ENCODE measurements around the gene COPS6.
A peak's percentile ranks its signal among the peaks of the same experiment; 100 is the strongest.

COPS6 gene

DNA sequence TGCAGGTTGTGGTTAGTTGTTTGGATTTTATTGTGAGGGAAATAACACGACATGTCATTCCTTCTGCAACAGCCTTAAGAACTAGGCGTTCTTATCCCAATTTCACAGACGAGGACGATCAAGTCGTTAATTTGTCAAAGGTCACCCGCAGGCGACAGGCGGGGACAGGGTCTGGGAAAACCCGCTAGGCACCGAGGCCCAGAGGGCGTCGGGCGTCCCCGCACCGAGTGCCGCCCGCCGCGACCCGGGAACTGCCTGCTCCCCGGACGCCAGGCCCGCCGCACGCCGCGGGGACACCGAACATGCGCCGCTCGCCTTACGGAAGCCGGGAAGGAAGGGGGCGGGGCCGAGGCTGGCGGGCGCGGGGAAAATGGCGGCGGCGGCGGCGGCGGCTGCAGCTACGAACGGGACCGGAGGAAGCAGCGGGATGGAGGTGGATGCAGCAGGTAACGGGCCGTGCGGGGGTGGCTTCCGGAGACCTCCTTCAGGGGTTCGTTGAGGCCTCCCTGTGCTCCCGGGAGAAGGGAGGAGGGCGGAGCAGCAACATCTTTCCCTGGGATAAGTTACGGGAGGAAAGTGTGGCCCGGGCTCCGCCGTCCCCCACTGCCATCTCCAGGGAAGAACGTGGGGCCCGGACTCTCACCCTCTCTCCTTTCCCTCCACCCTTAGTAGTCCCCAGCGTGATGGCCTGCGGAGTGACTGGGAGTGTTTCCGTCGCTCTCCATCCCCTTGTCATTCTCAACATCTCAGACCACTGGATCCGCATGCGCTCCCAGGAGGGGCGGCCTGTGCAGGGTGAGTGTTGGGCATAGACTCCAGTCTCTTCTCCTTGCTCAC is at the start of gene COPS6:
COPS6 (plus strand) TSS at position 349 of the 837 bp plus-strand sequence; CDS start at position 371, 22 bp downstream.
- peak; percentile 78 for DNase-seq

DNA sequence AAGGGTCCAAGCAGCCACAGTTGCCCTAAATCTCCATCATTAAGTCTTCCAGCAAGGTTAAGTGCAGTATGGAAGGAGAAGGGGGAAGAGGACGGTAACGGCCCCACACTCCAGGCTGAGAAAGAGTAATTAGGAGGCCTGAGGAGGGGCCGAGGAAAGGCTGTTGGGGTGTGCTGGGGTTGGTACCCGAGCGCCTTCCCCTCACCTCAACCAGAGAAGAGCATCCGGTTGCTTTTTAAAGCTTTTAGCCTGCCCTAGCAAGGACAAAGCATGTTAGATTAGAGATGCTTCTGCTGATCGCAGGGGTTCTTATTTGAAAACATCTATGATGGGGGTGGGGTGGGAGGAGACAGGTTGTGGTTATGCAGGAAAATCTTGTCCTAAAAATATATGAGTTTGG is 48.2 kb upstream of the COPS6 start:
- no peak for DNase-seq

DNA sequence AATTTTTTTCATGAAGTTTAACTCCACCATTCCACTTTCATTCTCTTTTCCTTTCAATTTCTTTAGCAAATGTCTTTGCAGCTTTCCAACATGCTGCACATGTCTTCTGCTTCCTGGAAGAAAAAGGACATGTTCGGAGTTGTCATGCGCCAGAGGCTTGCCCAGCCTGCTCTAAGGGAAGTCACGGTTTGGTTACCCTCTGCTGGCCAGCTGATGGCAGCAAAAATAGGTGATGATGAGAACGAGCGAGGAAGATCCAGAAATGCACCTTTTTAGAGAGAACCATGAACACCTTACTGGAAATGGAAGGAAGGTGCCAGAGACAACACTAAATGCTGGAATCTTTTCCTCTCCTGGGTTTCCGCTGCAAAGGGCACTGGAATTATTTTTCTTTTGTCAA is 44.1 kb upstream of the COPS6 start:
- no peak for DNase-seq

DNA sequence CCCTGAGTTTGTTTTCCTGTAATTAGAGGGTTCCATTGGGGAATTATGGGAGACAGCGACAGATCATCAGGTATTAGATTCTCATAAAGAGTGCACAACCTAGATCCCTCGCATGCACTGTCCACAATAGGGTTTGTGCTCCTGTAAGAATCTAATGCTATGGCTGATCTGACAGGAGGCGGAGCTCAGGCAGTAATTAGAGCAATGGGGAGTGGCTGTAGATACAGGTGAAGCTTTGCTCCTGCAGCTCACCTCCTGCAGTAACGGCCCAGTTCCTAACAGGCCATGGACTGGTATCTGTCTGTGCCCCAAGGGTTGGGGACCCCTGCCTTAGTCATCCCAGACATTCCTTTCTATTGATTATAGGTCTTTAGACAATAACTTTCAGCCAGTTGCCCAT is 40.1 kb upstream of the COPS6 start:
- DNase-seq, result no peak

DNA sequence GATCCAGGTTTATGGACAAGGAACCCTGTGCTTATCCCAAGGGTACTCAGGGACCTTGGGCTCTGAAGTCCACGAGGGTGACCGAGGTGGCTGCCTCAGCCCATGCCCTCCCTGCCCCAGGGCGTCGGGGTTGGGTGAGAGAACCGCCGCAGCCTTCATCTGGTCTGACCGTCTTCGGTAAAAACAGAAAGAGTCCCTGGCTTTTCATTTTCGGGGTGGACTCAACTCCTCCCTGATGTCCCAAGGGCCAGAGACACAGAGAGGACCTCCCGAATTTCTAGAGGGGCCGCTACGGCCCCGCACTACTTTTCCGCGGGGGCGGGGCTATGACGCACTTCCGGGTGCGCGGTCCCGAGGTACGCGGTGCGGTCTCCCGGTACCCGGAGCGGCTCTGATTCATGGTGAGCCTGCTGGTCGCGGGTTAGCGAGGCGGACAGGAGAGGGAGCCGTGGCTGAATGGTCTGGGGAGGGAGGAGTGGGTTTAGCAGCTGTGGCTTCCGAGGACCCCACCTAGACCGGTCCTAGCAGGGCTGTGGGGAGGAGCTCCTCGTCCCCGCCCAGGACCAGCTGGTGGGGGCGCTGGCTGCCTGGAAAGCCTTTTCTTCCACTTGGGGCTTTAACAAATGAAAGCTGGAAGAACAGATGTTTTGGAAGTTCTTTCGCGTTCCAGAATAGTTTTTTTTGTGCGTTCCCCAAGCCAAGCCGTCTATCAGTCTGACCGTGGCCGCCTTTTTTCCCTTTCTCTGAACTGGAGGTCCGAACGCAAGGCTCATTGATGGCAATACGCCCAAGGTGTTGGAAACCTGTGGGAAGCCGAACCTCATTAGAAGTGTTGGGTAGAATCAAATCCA is 39.1 kb upstream of the COPS6 start, which contains the start of gene ZSCAN21:
ZSCAN21 (plus strand) TSS at position 334 of the 851 bp plus-strand sequence. CDS start 7,233 bp downstream, outside the sequence.
- DNase-seq, result peak; percentile 84

DNA sequence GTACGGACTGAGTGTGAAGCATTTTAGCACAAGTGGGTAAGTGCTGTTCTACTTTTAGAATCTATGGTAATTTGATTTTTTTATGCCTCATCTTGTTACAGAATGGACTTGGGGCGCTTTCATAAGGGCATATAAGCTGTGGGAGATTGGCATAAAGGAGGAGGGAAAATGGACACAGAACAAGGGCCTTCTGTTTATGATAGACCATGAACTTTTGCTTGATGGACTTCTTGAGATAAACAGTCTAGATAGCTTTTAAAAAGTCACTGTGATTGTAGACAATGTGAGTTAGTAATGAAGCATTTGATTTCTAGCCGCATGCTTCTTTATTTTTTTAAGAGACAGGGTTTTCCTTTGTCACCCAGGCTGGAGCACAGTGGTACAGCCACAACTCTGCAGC is 37.2 kb upstream of the COPS6 start:
- no peak for DNase-seq

DNA sequence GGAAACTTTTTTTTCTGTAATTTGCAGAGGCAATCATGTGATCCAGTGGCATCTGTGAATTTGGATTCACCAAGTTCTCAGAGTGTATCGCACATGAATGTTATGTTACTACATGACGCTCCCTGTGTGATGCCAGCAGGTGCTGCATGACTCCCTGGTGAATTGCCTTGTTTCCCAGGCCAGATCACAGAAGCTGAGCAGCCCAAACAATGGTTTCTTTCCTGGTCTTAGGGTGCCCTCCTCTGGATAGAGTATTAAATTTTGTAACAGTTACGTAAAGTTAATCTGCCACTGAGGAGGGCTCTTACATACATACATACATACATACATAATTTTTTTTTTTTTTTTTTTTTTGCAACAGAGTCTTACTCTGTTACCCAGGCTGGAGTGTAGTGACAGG is 35.6 kb upstream of the COPS6 start:
- DNase-seq, result peak; percentile 82

DNA sequence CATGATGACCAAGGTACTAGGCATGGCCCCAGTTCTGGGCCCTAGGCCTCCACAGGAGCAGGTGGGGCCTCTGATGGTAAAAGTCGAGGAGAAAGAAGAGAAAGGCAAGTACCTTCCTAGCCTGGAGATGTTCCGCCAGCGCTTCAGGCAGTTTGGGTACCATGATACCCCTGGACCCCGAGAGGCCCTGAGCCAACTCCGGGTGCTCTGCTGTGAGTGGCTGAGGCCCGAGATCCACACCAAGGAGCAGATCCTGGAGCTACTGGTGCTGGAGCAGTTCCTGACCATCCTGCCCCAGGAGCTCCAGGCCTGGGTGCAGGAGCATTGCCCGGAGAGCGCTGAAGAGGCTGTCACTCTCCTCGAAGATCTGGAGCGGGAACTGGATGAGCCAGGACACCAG is 31.8 kb upstream of the COPS6 start:
- DNase-seq, result no peak

DNA sequence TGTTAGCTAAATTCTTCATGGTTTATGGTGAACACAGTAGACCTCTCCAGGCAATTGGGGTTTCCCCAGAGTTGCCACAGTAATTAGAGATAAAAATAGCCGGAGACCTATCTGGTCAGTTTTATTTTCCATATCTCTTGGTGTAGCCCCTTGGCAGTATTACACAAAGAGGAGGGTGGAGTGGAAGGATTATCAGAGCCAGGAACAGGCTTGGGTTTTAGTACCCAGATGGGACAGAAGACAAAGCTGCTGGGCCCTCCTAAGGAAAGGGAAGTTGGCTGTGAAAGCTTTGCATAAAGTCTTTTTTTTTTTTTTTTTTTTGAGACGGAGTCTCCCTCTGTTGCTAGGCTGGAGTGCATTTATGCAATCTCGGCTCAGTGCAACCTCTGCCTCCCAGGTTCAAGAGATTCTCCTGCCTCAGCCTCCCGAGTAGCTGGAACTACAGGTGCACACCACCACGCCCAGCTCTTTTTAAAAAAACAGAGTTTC is 29.5 kb upstream of the COPS6 start:
- no peak for DNase-seq

DNA sequence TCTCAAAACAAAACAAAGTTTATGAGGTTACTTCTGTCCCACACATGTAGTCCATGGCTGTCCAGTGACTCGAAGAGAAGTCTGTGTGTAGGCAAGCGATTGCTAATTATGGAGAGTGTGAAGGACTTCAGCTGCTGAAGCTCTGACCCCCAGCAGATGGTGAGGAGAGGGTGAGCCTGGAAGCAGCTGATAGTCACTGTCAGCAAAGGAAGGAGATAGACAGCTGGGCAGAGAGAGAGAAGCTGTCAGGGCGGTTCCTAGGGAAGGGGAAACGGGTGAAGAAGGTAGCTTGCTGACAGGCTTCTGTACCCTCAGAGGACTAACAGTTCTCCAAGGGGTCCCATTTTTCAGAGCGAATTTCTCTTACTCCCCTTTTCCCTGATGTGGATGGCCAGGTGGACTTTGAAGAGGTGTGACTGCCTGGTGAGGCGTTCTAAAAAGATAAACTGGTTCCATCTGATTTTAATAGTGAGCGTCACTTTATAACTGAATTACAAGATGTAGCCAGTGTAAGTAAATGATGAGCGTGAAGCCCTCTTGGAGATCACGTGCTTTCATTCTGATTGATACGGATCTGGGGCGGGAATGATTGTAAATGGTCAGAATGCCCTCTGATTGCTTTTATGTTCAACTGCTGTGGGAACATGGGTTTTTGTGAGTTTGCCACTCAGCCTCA is 27.1 kb upstream of the COPS6 start:
- no peak for DNase-seq

DNA sequence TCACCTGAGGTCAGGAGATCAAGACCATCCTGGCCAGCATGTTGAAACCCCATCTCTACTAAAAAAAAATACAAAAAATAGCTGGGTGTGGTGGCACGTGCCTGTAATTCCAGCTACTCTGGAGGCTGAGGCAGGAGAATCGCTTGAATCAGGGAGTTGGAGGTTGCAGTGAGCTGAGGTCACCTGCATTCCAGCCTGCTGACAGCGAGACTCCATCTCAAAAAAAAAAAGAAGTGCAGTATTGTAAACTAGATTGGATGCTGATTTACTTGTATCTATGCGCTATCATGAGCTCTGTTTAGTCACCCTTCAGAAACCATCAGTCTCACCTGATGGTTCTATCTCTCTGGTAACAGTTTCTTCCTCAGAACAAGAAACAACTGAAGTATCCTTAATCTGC is 25.4 kb upstream of the COPS6 start:
- DNase-seq, result no peak

DNA sequence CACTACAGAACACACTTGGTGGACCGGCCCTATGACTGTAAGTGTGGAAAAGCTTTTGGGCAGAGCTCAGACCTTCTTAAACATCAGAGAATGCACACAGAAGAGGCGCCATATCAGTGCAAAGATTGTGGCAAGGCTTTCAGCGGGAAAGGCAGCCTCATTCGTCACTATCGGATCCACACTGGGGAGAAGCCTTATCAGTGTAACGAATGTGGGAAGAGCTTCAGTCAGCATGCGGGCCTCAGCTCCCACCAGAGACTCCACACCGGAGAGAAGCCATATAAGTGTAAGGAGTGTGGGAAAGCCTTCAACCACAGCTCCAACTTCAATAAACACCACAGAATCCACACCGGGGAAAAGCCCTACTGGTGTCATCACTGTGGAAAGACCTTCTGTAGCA is 24.6 kb upstream of the COPS6 start:
- no peak for DNase-seq

DNA sequence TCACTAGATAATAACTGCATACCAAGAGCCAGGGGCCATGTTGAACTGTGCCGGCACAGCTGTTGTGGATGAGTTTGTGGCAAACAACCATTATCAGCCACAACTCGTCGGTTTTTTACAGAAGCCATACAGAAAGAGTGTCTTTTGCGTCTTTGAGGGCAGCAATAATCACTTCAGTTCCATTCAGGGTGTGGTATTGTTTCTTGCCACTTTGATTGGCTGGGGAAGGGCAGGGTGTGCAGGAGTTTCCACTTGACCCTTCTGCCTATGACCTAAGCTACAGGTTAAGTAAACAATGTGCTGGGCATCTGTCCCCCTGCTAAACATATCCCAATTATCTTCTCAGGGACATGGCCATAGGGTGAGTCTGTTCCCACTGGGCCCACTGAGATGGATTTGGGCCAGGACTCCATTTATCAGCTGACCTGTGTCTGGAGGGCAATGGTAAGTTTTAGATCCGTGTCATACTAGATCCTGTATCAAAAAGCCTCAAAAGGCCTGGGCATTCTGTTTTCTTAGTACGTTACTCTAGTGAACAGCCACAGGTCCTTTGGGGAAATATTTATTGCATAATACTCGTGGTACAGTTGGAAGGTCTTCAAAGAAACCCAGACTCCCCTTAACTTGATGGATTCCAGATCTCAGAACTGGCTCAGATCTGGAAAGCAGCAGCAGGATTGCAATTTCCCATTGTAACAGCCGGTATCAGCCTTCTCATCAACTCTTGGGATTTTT is 23.1 kb upstream of the COPS6 start:
- no peak for DNase-seq

DNA sequence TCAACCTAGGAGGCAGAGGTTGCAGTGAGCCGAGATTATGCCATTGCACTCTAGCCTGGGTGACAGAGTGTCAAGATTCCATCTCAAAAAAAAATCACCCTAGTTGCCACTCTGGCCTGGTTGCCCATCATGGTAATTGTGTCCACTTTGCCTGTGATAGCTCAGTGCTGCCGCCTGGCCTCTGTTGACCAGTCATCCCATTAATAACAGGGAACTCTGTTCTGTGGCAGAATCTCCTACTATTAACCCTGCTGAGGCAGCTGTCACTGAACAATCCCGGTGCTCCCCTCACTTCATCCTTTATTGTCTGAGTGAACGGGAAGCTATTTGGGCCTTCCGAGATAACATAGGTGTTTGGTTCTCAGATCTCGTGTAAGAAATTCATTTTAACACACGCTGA is 21.8 kb upstream of the COPS6 start:
- DNase-seq, result no peak

DNA sequence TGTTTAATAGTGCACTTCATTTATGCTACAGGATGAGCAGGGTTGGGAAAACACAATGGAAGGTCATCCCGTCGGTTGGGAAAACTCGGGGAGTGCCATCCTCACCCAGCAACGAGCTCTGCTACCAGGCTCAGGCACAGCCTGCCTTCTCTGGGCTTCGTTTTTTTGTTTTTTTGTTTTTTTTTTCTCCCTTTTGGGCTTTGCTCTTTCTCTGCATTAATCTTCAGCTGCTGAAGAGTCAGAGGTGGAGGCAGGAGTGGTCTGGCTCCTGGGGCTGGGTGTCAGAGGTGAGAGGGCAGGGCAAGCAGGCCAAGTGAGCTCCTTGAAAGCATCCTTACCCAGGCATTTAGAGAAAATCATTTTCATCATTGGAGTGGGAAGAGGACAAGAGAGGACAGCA is 18.8 kb upstream of the COPS6 start:
- DNase-seq, result no peak

DNA sequence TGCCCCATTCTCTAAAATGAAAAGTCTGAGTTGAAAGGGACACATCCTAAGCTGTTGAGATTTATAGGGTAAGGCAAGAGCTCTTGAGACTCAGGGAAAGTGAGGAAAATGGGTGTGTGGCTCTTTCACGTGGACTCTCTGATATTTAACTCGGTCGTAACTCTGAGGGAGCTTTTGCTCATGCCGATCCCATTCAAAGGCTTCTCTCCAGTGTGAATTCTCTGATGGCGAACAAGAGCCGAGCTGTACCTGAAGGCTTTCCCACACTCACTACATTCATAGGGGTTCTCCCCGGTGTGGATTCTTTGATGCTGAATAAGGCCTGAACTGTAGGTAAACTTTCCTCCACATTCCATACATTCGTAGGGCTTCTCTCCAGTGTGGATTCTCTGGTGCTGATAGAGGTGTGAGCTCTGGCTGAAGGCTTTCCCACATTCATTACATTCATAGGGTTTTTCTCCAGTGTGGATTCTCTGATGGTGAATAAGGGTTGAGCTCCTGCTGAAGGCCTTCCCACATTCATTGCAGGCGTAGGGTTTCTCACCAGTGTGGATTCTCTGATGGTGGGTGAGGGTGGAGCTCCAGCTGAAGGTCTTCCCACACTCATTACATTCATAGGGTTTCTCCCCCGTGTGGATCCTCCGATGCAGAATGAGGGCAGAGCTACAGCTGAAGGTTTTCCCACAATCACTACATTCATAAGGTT is 17.6 kb upstream of the COPS6 start:
- DNase-seq, result no peak

DNA sequence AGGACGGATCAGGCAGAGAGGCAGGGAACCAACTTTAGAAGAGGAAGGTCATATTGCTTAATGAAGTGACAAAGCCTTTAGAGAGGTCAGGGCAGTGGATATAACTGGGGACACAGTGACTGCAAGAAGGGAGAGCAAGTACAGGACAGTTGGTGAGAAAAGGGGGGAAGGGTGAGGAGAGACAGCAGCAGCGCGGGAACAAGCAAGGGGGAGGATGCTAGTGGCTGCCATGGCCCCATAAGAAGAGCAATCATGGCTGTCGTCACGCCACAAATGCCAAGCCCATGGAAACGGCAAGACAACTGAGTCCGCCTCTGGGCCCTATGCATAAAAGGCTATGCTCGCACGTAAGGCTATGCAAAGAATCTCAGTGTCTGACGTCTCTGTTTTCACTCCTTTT is 16.3 kb upstream of the COPS6 start:
- DNase-seq, result no peak

DNA sequence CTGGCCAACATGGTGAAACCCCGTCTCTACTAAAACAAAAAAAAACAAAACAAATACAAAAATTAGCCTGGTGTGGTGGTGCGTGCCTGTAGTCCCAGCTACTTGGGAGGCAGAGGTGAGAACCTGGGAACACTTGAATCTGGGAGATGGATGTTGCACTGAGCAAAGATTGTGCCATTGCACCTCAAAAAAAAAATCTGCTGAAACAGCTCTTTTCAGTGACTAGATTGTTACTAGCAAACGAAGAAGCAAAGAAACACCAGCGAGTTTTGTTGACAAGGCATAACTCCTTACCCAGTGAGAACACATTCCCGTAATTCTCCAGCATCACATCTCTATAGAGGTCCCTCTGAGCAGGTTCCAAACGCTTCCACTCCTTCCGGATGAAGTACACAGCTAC is 13.9 kb upstream of the COPS6 start:
- no peak for DNase-seq

DNA sequence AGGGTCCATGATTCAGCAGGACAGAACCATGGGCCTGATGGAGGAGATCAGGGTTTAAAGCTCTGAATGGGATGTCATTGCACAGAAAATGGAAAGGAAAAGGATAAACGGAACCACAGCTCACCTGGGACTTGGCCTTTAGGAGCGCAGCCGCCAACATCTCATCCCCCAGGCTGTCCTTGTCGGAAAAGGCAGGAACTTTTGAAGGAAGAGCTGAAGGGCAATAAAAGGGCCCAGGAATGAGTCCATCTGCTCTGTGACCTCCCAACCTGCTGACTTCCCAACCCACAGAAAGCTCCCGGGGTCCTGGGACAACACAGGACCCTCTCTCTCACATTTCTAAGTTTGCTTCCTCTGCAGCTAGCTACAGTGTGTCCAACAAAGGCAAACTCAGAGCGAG is 13.4 kb upstream of the COPS6 start:
- DNase-seq, result no peak

DNA sequence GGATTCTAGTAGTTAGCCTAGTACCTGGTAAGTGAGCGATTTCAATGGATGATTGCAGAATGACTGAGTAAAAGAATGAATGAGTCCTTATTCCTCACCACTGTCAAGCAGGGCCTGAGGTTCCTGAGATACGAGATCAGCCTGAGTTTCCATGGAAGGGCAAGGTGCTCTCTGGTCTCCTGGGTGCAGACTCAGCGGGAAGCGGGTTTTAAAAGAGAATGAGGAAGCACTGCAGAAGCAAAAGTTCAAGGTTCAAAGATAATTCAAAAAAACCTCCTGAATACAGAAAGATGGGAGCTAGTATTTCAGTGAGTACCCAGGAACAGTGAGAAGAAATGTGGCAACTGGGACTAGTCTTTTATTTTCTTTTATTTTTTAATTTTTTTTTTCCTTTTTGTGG is 11.6 kb upstream of the COPS6 start:
- DNase-seq, result no peak

DNA sequence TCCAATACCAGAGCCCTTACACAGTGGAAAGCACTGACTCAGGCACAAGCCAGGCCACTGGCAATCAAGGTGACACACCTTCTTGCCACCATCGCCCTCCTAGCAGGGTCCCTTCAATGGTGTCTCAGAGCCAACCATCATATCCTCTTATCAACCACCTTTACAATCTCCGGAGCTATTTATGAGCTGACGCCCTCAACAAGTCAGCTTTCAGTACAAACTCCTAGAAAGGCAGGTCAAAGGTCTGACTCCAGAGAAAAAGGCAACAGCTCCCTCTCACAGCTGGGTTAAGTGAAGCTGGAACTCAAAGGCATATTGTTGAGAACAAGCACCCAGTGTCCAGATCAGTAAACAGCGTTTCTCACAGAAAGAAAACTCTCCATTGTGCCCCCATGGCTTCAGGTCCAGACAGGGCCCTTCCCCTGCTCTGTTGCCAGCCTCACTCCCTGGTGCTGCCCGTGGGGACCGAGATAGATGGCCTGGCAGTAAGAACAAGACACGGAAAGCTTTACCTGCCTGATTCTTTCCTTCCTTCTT is 9.7 kb upstream of the COPS6 start:
- no peak for DNase-seq

Measured in NCI-H2227 treated with DMSO at 0.1 percent for 48 hours (cell line).